ENCODE results near the gene PRKCA. TPM values are rescaled to one million over a fixed set of nuclear protein-coding genes. Genes with fewer than 3 reads are reported as not detected.
"Not testable (repeated sequence)": the region's sequence is repeated elsewhere in the genome, so short reads cannot be mapped to it uniquely, and the experiment has no call there.

PRKCA gene
- total RNA-seq, 4 donors from 2014 or later: 26.0 to 89.0 (median 32.8) TPM

GRCh38 chr17:66724581-66725341 is 422.3 kb downstream of the PRKCA start:
- peaks cover 0 to 24% (median 20%) of the 10 kb centered on the region in 3 donors for H3K4me1 ChIP-seq
- no peaks in the 10 kb centered on the region for H3K36me3 ChIP-seq
- TF ChIP-seq POLR2AphosphoS5 (IDR thresholded peaks at IDR 0.05) (no peak), POLR2A (IDR thresholded peaks at IDR 0.05) (no peak)
- TF ChIP-seq, protein P1, sequence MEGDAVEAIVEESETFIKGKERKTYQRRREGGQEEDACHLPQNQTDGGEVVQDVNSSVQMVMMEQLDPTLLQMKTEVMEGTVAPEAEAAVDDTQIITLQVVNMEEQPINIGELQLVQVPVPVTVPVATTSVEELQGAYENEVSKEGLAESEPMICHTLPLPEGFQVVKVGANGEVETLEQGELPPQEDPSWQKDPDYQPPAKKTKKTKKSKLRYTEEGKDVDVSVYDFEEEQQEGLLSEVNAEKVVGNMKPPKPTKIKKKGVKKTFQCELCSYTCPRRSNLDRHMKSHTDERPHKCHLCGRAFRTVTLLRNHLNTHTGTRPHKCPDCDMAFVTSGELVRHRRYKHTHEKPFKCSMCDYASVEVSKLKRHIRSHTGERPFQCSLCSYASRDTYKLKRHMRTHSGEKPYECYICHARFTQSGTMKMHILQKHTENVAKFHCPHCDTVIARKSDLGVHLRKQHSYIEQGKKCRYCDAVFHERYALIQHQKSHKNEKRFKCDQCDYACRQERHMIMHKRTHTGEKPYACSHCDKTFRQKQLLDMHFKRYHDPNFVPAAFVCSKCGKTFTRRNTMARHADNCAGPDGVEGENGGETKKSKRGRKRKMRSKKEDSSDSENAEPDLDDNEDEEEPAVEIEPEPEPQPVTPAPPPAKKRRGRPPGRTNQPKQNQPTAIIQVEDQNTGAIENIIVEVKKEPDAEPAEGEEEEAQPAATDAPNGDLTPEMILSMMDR (IDR thresholded peaks at IDR 0.05): peak in 1 of 4 experiments; percentile 4
- H3K27ac ChIP-seq: peak overlapping the region in 2 of 4 donors; percentile 28 to 54
- peak; percentile 36 for ATAC-seq
- H3K27me3 ChIP-seq: no peaks in the 10 kb centered on the region
- no peak overlapping the region for H3K4me3 ChIP-seq
- no peaks in the 10 kb centered on the region for H3K9me3 ChIP-seq
- 0 to 12% methylated on average over 4 to 5 of the region's 5 CpGs for WGBS, 2 donors (ENCODE audit: low coverage in 1 of 2)

- ATAC-seq, H3K27me3 ChIP-seq, H3K4me3 ChIP-seq, H3K36me3 ChIP-seq, H3K9me3 ChIP-seq: not testable (repeated sequence)
- Histone ChIP-seq H3K27ac (peak overlapping the region in 1 of 4 donors; percentile 54), H3K4me1 (peaks cover 0 to 24% (median 20%) of the 10 kb centered on the region in 3 donors)
- WGBS, 2 donors (ENCODE audit: low coverage in 1 of 2): 77 to 84% methylated on average over 2 to 3 of the region's 4 CpGs
These were observed 423.0 kb downstream of the PRKCA start for GRCh38 chr17:66725438-66725837.

DNA sequence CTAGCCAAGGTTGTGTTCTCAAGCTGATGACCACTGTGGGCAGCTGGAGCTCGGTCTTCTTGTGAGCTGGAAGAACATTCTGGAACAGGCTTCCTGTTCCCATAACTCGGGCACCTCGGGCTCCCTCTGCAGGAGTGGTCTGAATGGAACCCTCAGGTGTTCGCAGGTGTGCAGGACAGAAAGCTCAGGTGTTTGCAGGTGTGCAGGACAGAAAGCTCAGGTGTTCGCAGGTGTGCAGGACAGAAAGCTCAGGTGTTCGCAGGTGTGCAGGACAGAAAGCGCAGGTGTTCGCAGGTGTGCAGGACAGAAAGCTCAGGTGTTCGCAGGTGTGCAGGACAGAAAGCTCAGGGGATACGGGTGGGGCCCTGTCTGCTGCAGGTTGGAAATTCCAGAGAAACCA is 423.5 kb downstream of the PRKCA start:
- Histone ChIP-seq H3K4me1 (peaks cover 0 to 24% (median 20%) of the 10 kb centered on the region in 3 donors), H3K27ac (no peak overlapping the region), H3K4me3 (no peak overlapping the region), H3K9me3 (no peaks in the 10 kb centered on the region), H3K36me3 (no peaks in the 10 kb centered on the region), H3K27me3 (no peaks in the 10 kb centered on the region)
- WGBS, 2 donors (ENCODE audit: low coverage in 1 of 2): 90 to 96% methylated on average over 5 to 6 of the region's 10 CpGs
- TF ChIP-seq POLR2AphosphoS5 (IDR thresholded peaks at IDR 0.05) (no peak), EP300 (IDR thresholded peaks at IDR 0.05) (no peak), POLR2A (IDR thresholded peaks at IDR 0.05) (no peak)
- TF ChIP-seq, protein P1 (IDR thresholded peaks at IDR 0.05): no peak
- ATAC-seq: no peak

- Histone ChIP-seq H3K9me3 (no peaks in the 10 kb centered on the region), H3K27me3 (no peaks in the 10 kb centered on the region), H3K36me3 (no peaks in the 10 kb centered on the region), H3K27ac (no peak overlapping the region), H3K4me1 (peaks cover 0 to 24% (median 20%) of the 10 kb centered on the region in 3 donors), H3K4me3 (no peak overlapping the region)
- TF ChIP-seq POLR2AphosphoS5 (IDR thresholded peaks at IDR 0.05) (no peak), POLR2A (IDR thresholded peaks at IDR 0.05) (no peak), EP300 (IDR thresholded peaks at IDR 0.05) (no peak)
- TF ChIP-seq, protein P1 (IDR thresholded peaks at IDR 0.05): no peak
- 93 to 97% methylated on average over 11 of the region's 12 CpGs for WGBS, 2 donors (ENCODE audit: low coverage in 1 of 2)
- no peak for ATAC-seq
These were observed 424.0 kb downstream of the PRKCA start for GRCh38 chr17:66726371-66726770.

GRCh38 chr17:66726846-66727245 is 424.4 kb downstream of the PRKCA start:
- H3K27me3 ChIP-seq: no peaks in the 10 kb centered on the region
- WGBS, 2 donors (ENCODE audit: low coverage in 1 of 2): 100% methylated on average over 2 to 3 of the region's 11 CpGs
- H3K36me3 ChIP-seq: no peaks in the 10 kb centered on the region
- ATAC-seq: no peak
- TF ChIP-seq, protein P1 (IDR thresholded peaks at IDR 0.05): no peak
- TF ChIP-seq POLR2A (IDR thresholded peaks at IDR 0.05) (no peak), POLR2AphosphoS5 (IDR thresholded peaks at IDR 0.05) (no peak), EP300 (IDR thresholded peaks at IDR 0.05) (no peak)
- no peaks in the 10 kb centered on the region for H3K9me3 ChIP-seq
- no peak overlapping the region for H3K27ac ChIP-seq
- H3K4me3 ChIP-seq: no peak overlapping the region
- H3K4me1 ChIP-seq: peaks cover 0 to 24% (median 20%) of the 10 kb centered on the region in 3 donors

All from gastroesophageal sphincter (tissue), 4 donors.